ENCODE measurements around the gene MCMBP. TPM values are rescaled to one million over a fixed set of nuclear protein-coding genes. Genes with fewer than 3 reads are reported as not detected.

Gene MCMBP
- total RNA-seq, 1 donor from 2014 or later = 50.4 TPM

DNA sequence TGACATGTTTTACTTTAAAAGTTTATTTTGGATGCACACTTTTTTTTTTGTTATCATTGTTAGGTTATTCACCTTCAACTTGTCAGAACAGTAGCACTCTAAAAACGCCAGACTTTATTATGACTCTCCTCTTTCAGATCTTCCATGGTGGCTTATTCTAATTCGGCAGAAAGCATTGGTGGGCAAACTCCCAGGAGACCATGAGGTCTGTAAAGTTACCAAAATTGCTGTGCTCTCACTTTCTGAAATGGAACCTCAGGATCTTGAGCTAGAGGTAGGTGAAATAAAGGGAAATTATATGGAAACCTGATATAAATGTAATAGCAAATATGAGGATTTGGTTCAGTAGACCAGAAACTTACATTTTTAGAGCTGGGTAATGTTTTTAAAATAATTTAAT lies 91.1 kb downstream of the MCMBP start:
- Mint-ChIP-seq H3K4me1 (ENCODE audit: unreplicated experiment) (peaks cover 15% of the 10 kb centered on the region), H3K36me3 (ENCODE audit: unreplicated experiment) (no peaks in the 10 kb centered on the region), H3K9me3 (ENCODE audit: unreplicated experiment) (no peaks in the 10 kb centered on the region), H3K27ac (ENCODE audit: unreplicated experiment) (no peak overlapping the region), H3K27me3 (ENCODE audit: unreplicated experiment) (no peaks in the 10 kb centered on the region), H3K4me3 (ENCODE audit: unreplicated experiment) (no peak overlapping the region)
- DNase-seq (ENCODE audit: extremely low spot score, unreplicated experiment) = no peak
- no peak for TF ChIP-seq CTCF (IDR thresholded peaks at IDR 0.05)

DNA sequence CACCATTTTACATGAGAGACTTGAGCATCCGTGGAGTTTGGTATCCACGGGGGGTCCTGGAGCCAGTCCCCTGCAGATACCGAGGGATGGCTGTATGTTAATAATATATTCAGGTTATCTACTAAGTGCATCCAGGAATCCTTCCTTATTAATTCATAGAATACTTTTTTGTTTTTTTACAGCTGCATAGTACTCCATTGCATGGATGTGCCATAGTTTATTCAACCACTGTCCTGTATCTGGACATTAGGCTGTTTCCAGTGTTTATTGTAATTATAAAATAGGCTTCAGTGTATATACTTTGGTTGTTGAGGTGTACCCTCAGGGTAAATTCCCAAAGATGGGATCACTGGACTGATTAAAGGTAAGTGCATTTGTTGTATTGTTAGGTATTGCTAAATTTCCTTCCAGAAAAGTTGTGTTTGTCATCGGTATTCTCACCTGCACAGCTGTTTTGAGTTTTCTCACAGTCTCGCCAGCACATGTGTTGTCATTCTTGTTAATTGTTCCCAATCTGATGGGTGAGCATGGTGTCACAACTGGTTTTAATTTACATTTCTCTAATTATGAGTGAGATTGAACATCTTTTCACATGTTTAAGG lies 91.7 kb downstream of the MCMBP start:
- Mint-ChIP-seq H3K4me3 (ENCODE audit: unreplicated experiment) (no peak overlapping the region), H3K36me3 (ENCODE audit: unreplicated experiment) (no peaks in the 10 kb centered on the region), H3K27ac (ENCODE audit: unreplicated experiment) (no peak overlapping the region), H3K4me1 (ENCODE audit: unreplicated experiment) (peaks cover 10% of the 10 kb centered on the region), H3K9me3 (ENCODE audit: unreplicated experiment) (no peaks in the 10 kb centered on the region), H3K27me3 (ENCODE audit: unreplicated experiment) (no peaks in the 10 kb centered on the region)
- no peak for TF ChIP-seq CTCF (IDR thresholded peaks at IDR 0.05)
- DNase-seq (ENCODE audit: extremely low spot score, unreplicated experiment) = no peak

Other genes starting within 250 kb of the MCMBP start
- 40.1 and 41.0 TPM in 2 replicates for gene BAG3, start 221.5 kb downstream of the MCMBP start, total RNA-seq
- 36.8 and 38.6 TPM in 2 replicates for gene INPP5F, start 146.8 kb downstream of the MCMBP start, total RNA-seq
- 64.6 and 78.9 TPM in 2 replicates for gene SEC23IP, start 19.9 kb upstream of the MCMBP start, total RNA-seq

All from osteocyte (in vitro differentiated cells).